Sigmoid colon (tissue), 4 donors: ENCODE measurements around the gene RUNX2.

Experiments used
- CTCF ChIP-seq, 4 experiments: fragments of 450-650 bp in 3 of 4; fragments of 200-600 bp in 1 of 4; IDR thresholded peaks; one replicate each; pipeline ENCODE4 v1.5.1; 2016 to 2019; ENCODE audit warnings: antibody characterized with exemption in 4 of 4, mild to moderate bottlenecking in 3 of 4, moderate library complexity in 2 of 4
- EP300 ChIP-seq, 4 donors: sonication (generic); formaldehyde crosslinking; IDR thresholded peaks; one replicate each; pipeline ENCODE4 v1.6.1; 2017; ENCODE audit warnings: antibody characterized with exemption in 4 of 4
- POLR2A ChIP-seq, 2 donors: fragments of 450-650 bp; IDR thresholded peaks; one replicate each; pipeline ENCODE4 v1.6.1; 2016; ENCODE audit warnings: antibody characterized with exemption in 2 of 2, mild to moderate bottlenecking in 2 of 2, moderate library complexity in 2 of 2

- TF ChIP-seq POLR2A (IDR thresholded peaks at IDR 0.05) (no peak), CTCF (IDR thresholded peaks at IDR 0.05) (no peak), EP300 (IDR thresholded peaks at IDR 0.05) (no peak)
Observed at GRCh38 chr6:45293306-45293705, 34.8 kb upstream of the RUNX2 start.
